HG02973 (cell line): Measurements from ENCODE around the gene DENND4A.
"Not testable (repeated sequence)": the region's sequence is repeated elsewhere in the genome, so short reads cannot be mapped to it uniquely, and the experiment has no call there.

Experiments used
- ATAC-seq: cut with Tn5 transposase; IDR thresholded peaks from one replicate; pipeline ENCODE4 v1.9.1; 2021; ENCODE audit warnings: moderate library complexity; ENCODE audit not compliant: unreplicated experiment

Gene DENND4A

DNA sequence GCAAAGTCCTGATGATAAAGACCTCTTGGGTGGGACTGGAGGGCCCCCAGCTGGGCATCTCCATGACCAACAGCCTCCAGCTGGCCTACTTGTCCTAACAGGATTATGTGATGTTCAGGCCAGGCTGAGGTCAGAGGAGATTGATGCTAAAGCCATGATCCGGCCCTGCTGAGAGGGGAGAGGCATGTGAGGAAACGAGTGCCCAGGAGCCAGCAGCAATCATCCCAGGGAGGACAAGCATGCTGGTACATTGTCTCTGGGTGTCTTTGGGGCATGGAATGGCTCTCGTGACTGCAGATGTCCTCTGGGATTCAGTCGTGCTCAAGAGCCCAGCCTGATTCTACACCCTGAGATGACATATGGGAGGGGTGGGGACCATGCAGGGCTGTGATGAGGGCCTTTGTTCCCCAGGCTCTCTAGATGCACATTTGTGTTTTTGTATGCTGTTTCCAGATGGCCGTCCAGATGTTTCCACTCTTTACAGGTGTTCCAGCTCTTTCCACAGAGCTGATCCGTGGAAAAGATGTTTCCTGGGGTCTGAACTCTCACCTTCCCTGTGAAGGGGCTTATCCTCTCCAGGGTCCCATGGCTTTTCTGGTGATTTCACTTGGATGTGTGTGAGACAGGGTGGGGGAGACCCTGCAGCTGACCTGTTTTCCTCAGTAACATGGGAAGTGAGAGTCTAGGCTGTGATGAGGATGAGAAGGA, 150.2 kb downstream of the DENND4A start:
- ATAC-seq: no peak

GRCh38 chr15:65639509-65639908, 152.6 kb downstream of the DENND4A start:
- no peak for ATAC-seq

DNA sequence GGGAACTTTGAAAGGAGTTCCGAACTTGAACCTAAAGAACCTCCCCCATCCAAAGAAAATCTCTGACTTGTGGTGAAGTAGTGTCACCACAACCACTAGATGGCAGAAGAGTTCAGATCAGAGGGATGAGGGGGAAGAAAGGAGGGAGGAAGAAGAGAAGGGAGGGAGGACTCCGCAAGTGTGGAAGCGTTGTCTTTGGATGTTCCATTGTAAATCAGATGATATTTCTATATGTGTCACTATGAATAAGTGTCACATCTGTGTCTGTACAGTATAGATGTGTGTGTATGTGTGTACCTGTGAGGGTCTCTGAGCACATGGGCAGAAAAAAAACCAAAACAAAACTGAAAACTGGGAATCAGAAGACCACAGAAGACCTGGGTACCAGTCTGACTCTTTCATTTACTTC, 153.4 kb downstream of the DENND4A start:
- no peak for ATAC-seq

- ATAC-seq: no peak
These were observed 154.0 kb downstream of the DENND4A start for GRCh38 chr15:65638109-65638508.

GRCh38 chr15:65634356-65634755, 157.7 kb downstream of the DENND4A start:
- ATAC-seq: no peak

GRCh38 chr15:65633752-65634151, 158.3 kb downstream of the DENND4A start:
- no peak for ATAC-seq

DNA sequence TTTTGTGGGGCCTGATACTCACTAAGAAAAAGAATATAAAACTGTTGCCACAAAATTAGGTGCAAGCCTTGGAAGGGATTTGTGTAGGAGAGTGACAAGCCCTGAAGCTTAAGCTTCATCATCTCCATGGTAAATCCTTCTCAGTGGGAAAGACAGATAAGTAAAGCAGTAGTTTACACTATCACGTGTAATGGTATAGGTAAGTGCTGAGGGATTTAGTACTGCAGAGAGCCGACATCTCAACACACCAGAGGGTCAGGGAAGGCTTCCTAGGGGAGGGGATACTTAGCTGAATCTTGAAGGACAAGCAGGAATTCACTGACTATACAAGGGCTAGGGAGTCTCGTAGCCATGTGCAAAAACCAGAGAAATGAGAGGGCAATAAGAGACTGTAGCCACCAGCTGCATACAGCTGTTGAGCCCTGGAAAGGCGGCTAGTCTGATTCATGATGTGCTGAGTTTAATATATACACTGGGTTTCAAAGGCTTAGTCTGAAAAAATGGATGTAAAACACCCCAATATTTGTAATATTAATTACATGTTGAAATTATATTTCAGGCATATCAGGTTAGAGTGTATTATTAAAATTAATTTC, 159.2 kb downstream of the DENND4A start:
- no peak for ATAC-seq

DNA sequence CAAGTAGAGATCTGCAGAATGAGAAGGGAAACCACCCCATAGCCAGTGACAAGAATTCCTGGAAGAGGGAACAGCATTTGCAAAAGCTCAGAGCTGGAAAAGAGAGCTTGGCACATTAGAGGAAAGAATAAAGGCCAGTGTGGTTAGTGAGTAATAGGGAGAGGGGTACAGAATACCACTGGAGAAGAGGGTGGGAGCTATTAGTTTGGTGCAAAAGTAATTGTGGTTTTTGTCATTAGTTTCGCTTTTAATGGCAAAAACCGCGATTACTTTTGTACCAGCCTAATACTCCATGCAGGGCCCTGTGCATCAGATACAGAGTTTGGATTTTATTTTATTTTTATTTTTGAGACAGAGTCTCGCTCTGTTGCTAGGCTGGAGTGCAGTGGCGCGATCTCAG, 160.6 kb downstream of the DENND4A start:
- no peak for ATAC-seq

DNA sequence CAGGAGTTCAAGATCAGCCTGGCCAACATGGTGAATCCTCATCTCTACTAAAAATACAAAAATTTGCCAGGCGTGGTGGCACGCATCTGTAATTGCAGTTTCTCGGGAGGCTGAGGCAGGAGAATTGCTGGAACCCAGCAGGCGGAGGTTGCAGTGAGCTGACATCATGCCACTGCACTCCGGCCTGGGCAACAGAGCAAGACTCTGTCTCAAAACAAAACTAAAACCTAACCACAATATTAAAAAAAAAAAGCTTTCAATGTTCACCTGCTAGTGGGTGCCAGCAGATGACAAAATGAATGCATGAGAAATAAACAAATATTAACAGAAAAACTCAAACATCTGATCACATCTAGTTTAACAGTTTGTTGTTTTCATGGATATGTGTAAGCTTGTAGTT, 161.3 kb downstream of the DENND4A start:
- ATAC-seq: peak; percentile 46

- no peak for ATAC-seq
These were observed 162.5 kb downstream of the DENND4A start for GRCh38 chr15:65629548-65629947.

DNA sequence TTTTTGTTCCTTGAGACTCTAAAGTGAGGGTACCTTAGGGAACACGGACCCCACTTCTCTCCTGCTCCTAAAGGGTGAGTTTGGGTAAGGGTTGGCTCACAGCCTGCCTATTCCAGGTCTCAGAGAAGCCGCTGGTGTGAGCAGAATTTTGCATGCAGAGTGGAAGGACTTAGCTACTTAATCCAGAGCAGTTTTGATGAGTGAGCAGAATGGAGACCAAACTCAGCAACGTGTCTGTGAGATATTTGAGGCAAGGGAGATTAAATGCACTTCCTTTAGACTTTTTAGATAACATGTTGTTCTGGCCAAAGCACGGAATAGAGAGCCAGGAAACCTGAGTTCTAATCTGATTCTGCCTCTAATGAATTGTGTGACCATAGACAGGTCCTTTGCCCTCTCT, 165.2 kb downstream of the DENND4A start:
- ATAC-seq: no peak

GRCh38 chr15:65623103-65623502, 169.0 kb downstream of the DENND4A start:
- ATAC-seq: no peak

GRCh38 chr15:65621638-65622037, 170.5 kb downstream of the DENND4A start, which contains the start of gene SLC24A1:
Gene SLC24A1, plus strand, starts transcription at chr15:65621938. Its CDS starts 2,143 bp downstream, at chr15:65624081.
- ATAC-seq: no peak

GRCh38 chr15:65620833-65621232, 171.3 kb downstream of the DENND4A start:
- no peak for ATAC-seq

DNA sequence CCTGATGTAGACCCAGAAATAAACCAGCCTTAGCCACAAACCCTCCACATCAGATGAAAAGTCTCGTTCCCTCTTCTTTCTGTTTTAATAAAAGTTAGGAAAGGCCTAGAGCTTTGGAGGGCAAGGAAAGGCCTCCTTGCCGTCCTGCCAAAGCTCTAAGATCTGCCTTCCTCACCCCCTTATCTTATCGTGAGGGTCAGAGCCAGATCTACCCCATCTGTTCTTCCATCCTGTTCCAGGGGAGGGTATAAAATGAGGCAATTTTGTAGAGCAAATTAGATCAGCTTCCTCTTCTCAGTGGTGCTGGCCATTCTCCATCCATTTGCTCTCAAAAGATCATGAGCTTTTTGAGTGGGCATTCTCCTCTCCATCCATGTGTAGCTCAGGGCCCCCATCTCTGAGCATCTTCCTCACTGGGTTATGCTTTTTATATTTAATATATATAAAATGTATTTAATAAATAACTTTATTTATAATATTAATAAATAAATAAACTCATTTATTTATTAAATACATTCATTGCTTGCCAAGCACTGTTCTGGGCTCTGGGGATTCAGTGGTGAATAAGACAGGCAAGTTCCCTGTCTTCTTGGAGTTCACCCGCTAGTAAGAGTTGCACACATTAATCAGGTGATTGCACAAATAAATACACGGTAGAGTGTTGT, 172.3 kb downstream of the DENND4A start:
- no peak for ATAC-seq

DNA sequence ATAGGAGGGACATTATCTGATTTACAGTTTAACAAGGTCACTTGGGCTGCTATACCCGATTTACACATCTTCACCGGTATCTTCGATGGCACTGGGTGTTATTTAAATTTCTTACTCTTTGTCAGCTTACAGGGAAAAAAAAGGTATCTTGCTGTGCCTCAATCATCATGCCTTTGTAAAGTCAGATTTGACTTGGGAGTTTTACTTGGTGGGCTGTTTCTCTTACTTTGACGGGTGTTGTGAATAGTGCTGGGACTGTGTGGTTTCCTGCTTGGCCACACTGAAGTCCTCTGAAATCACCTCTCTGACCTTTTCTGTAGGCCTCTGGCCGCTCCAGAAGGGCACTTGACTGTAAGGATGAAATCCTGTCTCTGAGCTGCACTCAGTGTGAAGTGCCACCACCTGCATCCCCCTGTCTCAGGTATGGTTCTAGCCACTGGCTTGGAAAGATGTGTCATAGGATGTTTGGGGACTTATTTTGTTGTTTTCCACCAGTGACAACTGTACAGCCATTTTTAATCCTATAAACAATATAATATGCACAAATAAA, 173.5 kb downstream of the DENND4A start:
- ATAC-seq: no peak

- ATAC-seq: not testable (repeated sequence)
These were observed 176.2 kb downstream of the DENND4A start for GRCh38 chr15:65615887-65616286.

DNA sequence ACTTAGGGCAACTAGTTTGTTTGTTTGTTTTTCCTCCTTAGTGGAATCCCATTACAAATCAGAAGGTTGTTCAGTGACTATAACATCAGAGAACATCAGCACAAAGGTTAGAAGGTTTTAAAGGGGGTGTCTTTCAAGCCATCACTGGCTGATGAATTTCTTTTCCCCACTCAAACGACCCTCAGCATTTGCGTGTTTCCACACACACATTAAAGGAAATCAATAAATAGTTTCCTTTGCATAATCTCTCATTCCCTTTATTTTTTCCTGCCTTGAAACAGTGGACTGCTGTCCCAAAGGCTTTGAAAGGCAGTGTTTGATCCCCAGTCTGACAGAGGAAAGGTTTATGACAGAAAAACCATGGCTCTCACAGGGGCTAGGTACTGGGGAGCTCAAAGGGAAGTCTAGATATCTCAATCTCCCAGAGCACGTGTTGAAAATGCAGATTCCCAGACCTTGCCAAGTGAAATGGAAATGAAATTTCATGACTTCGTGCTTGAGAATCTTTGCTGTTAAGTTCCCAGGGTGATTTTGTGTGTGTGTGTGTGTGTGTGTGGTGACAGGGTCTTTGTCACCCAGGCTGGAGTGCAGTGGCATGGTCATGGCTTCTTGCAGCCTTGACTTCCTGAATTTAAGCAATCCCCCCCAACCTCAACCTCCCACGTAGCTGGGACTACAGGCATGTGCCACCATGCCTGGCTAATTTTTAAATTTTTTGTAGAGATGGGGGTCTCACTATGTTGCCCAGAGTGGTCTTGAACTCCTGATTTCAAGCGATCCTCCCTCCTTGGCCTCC, 178.9 kb downstream of the DENND4A start:
- ATAC-seq: no peak

GRCh38 chr15:65612616-65612946, 179.5 kb downstream of the DENND4A start:
- no peak for ATAC-seq

DNA sequence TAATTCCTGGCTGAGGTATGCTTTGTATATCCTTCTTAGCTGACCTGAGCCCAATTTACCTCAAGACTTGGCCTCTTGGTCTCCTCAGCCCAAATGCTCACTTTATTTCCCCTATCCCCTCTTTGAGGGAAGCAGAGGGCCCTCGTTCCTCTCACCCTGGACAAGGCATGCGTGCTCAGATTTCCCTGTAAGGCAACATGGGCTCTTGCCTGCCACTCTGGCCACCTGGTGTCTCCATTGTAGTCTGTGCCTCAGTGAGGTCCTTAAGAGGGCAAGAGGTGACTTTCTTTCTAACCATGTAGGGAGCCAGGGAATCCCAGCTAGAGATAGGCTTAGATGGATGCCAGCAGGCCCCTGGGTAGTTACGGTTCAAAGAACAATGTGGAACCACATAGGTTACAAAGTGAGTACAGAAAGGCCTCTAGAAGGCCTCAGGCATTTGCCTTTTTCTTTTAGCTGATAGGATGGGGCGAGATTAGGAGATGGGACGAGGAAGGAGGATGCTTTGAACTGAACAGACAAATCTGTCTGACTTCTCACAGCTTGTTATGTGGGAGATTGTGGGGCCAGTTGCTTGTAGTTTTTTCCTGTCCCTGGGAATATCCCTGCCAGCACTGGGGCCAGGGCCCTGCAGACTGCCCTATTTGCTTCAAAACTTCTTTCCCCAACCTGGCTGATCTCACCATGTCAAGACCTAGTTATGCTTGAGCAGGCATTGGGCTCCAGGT, 180.0 kb downstream of the DENND4A start:
- ATAC-seq: no peak
